AG04449 (cell line): ENCODE results near the gene WNK2.
"Not testable (repeated sequence)": the region's sequence is repeated elsewhere in the genome, so short reads cannot be mapped to it uniquely, and the experiment has no call there.

Experiments used
- CTCF ChIA-PET: fragments of 350-600 bp; formaldehyde crosslinking; extraction: SDS; loops from one replicate; lab custom pipeline; 2021; ENCODE audit warnings: antibody characterized with exemption; lab: Yijun Ruan, JAX
- POLR2A ChIA-PET: fragments of 400-600, 350-600 bp; formaldehyde crosslinking; extraction: SDS; loops from one replicate; lab custom pipeline; 2020; ENCODE audit warnings: antibody characterized with exemption, inconsistent platforms; lab: Yijun Ruan, JAX
- DNase-seq: peaks from one replicate; pipeline ENCODE4 v3.0.0-alpha.2; 2010; ENCODE audit warnings: low read depth, low spot score
- H3K4me3 ChIP-seq: 2 replicates; pipeline ENCODE4 v1.5.1; 2011; ENCODE audit warnings: low read depth, mild to moderate bottlenecking, control low read depth, low read length
- CTCF ChIP-seq: IDR thresholded peaks from one replicate; pipeline ENCODE4 v1.5.1; 2011; ENCODE audit warnings: mild to moderate bottlenecking, moderate library complexity, low read length, control low read depth, inconsistent platforms; ENCODE audit not compliant: insufficient read depth; ENCODE audit errors: missing control alignments

The WNK2 gene

GRCh38 chr9:93354451-93354850 is 170.5 kb downstream of the WNK2 start:
- no peak for TF ChIP-seq CTCF
- H3K4me3 ChIP-seq: no peak overlapping the region
- CTCF ChIA-PET: no interaction called here
- POLR2A ChIA-PET: no interaction called here
- no peak for DNase-seq

- TF ChIP-seq CTCF: no peak
- no peak for DNase-seq
- ChIA-PET CTCF (no interaction called here), POLR2A (no interaction called here)
- no peak overlapping the region for H3K4me3 ChIP-seq
These were observed 171.9 kb downstream of the WNK2 start for GRCh38 chr9:93355827-93356226.

GRCh38 chr9:93357649-93358048 is 173.7 kb downstream of the WNK2 start:
- POLR2A ChIA-PET: no interaction called here
- DNase-seq: no peak

GRCh38 chr9:93359907-93360306 is 176.0 kb downstream of the WNK2 start:
- DNase-seq, H3K4me3 ChIP-seq, POLR2A ChIA-PET, CTCF ChIA-PET: not testable (repeated sequence)

More at GRCh38 chr9:93357649-93358048, 173.7 kb downstream of the WNK2 start:
- H3K4me3 ChIP-seq: no peak overlapping the region
- CTCF ChIA-PET: no interaction called here
- TF ChIP-seq CTCF: no peak

GRCh38 chr9:93361995-93362394 is 178.1 kb downstream of the WNK2 start:
- no peak overlapping the region for H3K4me3 ChIP-seq
- POLR2A ChIA-PET: no interaction called here
- TF ChIP-seq CTCF: no peak
- CTCF ChIA-PET: no interaction called here
- DNase-seq: no peak

GRCh38 chr9:93364734-93365426 is 180.9 kb downstream of the WNK2 start:
- ChIA-PET CTCF (no interaction called here), POLR2A (no interaction called here)
- TF ChIP-seq CTCF: no peak
- no peak for DNase-seq
- no peak overlapping the region for H3K4me3 ChIP-seq

GRCh38 chr9:93365427-93366118 is 181.6 kb downstream of the WNK2 start:
- H3K4me3 ChIP-seq: no peak overlapping the region
- POLR2A ChIA-PET: no interaction called here
- CTCF ChIA-PET: no interaction called here
- no peak for DNase-seq
- TF ChIP-seq CTCF: no peak
